ENCODE measurements around the gene LACTB. TPM values are rescaled to one million over a fixed set of nuclear protein-coding genes. Genes with fewer than 3 reads are reported as not detected.

LACTB gene
- total RNA-seq, 1 donor from 2014 or later: 26.0 TPM

DNA sequence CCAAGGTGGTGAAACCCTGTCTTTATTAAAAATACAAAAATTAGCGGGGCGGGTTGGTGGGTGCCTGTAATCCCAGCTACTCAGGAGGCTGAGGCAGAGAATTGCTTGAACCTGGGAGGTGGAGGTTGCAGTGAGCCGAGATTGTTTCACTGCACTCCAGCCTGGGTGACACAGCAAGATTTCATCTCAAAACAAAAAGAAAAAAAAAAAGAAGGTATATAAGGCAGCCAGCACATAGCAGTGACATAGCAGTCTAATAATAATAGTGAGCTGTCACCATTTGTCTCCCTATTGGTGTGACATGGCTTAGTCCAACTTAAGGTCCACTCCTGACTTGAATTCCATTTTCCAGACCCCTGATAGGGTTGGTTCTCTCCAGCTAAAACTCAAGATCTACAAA is 8.8 kb upstream of the LACTB start:
- DNase-seq: no peak
- intact Hi-C loops (cut with micrococcal nuclease): no loop called here
- no peak for ATAC-seq

DNA sequence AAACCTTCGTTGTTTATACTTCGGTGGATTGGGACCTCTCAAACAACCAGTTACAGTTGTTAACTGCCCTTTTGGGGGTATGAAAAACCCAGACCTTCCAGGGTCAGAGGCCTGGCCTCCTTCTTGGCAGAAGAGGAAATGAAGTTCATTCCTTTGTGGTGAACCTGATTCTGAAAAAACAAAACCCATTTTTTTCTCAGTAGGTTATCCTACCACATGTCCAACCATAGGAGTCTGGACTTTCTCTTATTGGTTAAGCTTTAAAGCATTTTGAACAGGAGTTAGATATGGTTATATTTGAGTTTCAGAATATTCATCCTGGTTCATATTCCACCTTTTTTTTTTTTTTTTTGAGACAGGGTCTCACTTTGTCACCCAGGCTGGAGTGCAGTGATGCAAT is 7.2 kb upstream of the LACTB start:
- DNase-seq (no peak), ATAC-seq (no peak)
- intact Hi-C loops (cut with micrococcal nuclease): no loop called here

GRCh38 chr15:63118854-63119253 is 2.8 kb upstream of the LACTB start:
- ATAC-seq (no peak), DNase-seq (no peak)
- intact Hi-C loops (cut with micrococcal nuclease): no loop called here

DNA sequence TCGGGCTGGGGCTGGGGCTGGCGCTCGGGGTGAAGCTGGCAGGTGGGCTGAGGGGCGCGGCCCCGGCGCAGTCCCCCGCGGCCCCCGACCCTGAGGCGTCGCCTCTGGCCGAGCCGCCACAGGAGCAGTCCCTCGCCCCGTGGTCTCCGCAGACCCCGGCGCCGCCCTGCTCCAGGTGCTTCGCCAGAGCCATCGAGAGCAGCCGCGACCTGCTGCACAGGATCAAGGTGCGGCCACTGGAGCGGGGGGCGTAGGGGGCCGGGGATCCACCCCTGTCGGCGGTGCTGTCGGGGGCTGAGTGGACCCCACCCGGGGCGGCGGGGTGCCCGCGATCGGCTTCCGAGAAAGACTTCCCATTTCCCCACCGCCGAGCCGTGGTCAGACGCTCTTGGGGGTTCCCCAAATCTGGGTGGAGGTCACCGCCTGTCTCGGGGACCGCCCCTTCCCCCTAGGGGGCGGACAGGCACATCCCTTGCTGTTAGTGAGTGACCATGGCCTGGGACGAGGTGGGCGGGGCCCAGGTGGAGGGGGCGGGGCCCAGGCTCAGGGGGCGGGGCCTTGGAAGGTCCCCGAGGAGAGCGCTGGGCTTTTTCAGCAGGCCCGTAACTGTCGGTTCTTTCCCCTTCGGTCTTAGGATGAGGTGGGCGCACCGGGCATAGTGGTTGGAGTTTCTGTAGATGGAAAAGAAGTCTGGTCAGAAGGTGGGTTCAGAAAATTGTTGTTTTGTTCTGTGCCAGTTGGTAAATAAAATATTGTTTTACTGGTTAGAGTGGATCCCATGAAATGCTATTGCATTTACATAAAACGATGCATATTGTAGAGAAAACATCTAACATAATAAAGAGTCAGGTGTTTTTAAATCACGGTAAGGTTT is 578 bp downstream of the LACTB start:
- ATAC-seq: peak; percentile 97
- intact Hi-C loops (cut with micrococcal nuclease): no loop called here
- DNase-seq: peak; percentile 87

DNA sequence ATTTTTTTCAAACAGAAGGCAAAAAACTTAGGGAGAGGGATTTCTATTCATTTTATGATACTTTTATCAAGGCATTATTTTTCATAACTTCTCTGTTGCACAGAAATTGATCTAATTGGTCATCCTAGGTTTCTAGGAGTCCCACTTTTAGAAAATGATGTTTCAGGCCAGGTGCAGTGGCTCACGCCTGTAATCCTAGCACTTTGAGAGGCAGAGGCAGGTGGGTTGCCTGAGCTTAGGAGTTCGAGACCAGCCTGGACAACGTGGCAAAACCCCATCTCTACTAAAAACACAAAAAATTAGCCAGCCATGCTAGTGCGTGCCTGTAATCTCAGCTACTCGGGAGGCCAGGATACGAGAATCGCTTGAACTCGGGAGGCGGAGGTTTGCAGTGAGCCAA is 2.8 kb downstream of the LACTB start:
- intact Hi-C loops (cut with micrococcal nuclease): no loop called here
- DNase-seq: no peak
- ATAC-seq: no peak

GRCh38 chr15:63126726-63127125 is 5.1 kb downstream of the LACTB start:
- no peak for ATAC-seq
- no peak for DNase-seq
- intact Hi-C loops (cut with micrococcal nuclease): no loop called here

DNA sequence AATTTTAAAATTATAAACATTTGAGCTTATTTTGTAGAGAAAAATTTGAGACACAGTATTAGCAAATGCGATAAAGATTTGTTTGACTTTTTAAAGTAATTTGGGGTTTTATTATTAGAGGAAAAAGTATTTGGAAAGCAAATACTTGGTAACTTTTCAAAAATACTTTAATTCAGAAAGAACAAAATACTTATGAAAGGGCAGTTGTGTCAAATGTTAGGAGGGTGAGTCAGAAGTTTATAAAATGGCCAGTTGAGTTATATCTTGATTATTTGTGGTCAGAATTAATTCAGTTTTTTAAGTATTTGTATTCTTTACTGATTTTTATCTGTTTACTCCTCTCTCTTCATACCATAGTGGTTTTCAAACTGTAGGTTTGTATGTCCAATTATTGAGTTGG is 12.1 kb downstream of the LACTB start:
- DNase-seq: no peak
- no peak for ATAC-seq
- intact Hi-C loops (cut with micrococcal nuclease): no loop called here

GRCh38 chr15:63134245-63134985 is 12.8 kb downstream of the LACTB start:
- ATAC-seq: no peak
- DNase-seq: no peak
- intact Hi-C loops (cut with micrococcal nuclease): no loop called here

DNA sequence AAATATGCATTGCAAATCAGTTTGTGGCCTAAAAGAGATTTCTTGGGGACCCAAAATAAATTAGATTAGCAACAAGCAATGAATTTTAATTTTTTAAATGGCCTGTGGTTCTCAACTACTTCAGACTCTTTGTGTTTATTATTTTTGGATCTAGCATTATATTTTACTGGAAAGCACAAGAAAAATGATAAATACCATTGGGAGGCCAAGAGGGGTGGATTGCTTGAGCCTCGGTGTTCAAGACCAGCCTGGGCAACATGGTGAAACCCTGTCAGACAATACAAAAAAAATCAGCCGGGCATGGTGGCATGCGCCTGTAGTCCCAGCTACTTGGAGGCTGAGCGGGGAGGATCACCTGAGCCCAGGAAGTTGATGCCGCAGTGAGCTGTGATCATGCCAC is 13.6 kb downstream of the LACTB start:
- no peak for ATAC-seq
- intact Hi-C loops (cut with micrococcal nuclease): no loop called here
- no peak for DNase-seq

- ATAC-seq: no peak
- no peak for DNase-seq
- intact Hi-C loops (cut with micrococcal nuclease): no loop called here
These were observed 14.1 kb downstream of the LACTB start for GRCh38 chr15:63135804-63136203.

- DNase-seq: no peak
- intact Hi-C loops (cut with micrococcal nuclease): no loop called here
- ATAC-seq: no peak
These were observed 15.1 kb downstream of the LACTB start for GRCh38 chr15:63136742-63137141.

DNA sequence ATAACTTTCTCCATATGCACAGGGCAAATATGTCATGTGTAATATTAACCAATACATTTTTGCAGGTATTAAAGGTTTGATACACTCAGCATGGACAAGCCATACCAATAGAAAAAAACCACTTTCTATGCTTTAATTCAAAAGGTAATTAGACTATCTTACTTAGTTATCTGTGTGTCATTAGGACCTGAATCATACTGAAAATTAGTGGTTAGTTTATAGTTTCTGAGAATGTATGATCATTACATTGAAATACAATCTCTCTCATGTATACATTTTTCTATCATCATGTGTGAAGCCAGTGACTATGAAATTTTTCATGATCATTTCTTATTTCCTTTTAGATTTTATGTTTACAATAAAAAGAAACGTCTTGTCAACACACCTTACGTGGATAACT is 19.3 kb downstream of the LACTB start:
- ATAC-seq (no peak), DNase-seq (no peak)
- intact Hi-C loops (cut with micrococcal nuclease): no loop called here

DNA sequence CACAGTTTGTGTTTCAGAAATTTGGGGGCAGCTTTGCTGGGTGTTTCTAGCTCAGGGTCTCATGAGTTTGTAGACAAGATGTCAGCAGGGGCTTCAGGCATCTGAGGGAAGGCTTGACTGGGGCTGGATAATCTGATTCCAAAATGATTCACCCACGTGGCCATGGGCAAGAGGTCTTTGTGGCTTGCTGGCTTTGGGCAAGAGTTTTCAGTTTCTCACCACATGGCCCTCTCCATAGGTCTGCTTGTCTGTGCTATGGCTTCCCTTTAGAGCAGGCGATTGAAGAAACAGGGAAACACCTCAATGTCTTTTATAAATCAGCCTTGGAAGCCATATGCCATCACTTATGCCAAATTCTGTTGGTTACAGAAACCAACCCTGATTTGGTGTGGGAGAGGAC is 23.8 kb downstream of the LACTB start:
- no peak for ATAC-seq
- no peak for DNase-seq
- intact Hi-C loops (cut with micrococcal nuclease): no loop called here

DNA sequence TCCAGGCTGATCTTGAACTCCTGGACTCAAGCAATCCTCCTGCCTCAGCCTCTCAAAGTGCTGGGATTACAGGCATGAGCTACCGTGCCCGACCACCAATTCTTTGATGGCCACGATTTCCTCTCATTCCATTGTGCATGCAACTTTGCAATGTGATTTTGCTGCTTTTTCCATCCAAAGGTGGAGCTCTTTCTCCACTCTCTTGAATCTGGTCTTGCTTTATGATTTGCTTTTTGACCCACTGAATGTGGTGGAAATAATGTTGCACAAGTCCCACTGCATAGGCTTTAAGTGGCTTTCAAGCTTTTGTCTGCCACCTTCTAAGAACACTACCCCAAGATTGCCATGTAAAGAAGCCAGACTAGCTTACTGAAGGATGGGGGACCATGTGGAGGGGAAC is 25.0 kb downstream of the LACTB start:
- no peak for DNase-seq
- intact Hi-C loops (cut with micrococcal nuclease): no loop called here
- ATAC-seq: no peak

GRCh38 chr15:63151665-63152064 is 30.0 kb downstream of the LACTB start:
- intact Hi-C loops (cut with micrococcal nuclease): no loop called here
- ATAC-seq (no peak), DNase-seq (no peak)

GRCh38 chr15:63155486-63155885 is 33.8 kb downstream of the LACTB start:
- intact Hi-C loops (cut with micrococcal nuclease): no loop called here
- no peak for DNase-seq
- no peak for ATAC-seq

GRCh38 chr15:63156086-63156710 is 34.5 kb downstream of the LACTB start:
- intact Hi-C loops (cut with micrococcal nuclease): no loop called here
- DNase-seq (no peak), ATAC-seq (no peak)

DNA sequence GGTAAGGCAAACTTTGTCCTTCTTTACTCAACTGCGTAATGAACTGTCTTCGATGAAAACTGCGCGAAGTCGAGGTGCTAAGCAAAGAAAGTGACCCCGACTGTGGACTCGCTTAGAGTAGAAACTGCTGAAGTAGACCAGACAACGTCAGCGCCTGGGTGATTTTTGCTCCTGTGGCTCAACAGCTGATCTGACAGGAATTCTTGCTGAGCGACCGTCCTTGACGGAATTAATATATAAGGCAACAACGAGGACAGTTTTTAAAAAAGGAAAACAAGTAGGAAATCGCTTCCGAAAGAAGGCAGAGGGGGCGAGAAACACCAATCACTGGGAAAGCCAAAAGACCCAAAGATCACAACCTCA is 35.1 kb downstream of the LACTB start:
- ATAC-seq (peak; percentile 48), DNase-seq (peak; percentile 38)
- intact Hi-C loops (cut with micrococcal nuclease): no loop called here

DNA sequence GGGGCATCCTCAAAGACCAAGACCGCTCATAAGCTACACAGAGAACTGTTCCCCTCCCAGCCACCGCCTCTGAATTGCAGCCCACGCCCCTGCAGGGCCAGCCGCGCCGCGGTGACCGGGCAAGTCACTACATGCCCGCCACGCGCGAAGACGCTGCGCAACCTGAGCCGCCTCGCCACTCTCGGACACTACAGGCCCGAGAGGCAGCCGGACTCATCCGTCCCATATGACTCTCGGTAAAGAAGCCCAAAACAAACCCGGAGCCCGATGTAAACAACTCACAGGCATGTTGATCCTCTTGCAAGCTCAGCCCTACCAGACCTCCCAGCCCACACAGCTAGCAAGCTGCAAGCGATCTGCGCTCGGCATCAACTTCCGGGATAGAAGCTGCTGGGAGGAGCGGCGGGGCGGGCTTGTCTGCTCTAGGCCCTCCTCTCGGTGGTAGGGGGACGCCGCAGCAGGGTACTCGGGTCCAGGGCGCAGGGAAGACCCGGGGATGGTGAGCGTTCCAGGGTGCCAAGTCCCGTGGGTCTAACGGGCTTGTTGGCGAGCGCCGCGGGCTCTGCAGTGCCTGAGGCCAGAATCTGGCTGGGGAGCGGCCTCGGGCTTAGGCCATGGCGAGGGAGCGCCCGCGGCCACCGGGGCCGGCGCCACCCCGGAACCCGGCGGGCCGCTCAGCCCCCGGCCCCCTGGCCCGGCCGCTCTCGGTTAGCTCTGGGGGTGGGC is 35.6 kb downstream of the LACTB start, which contains the start of gene RPS27L:
Gene RPS27L, minus strand, starts transcription at position 360 of the 726 bp plus-strand sequence. Its CDS starts 72 bp downstream, at position 288.
- ATAC-seq: peak; percentile 98
- intact Hi-C loops (cut with micrococcal nuclease): no loop called here
- peak; percentile 94 for DNase-seq
